Activated T-helper 1 cell treated with anti-CD3 and anti-CD28 coated beads, Interleukin-12 subunit alpha, Interleukin-12 subunit beta, Interleukin-2, Interleukin-4 antibody, amounts not matched to agents 30 ng/mL and 10 ng/mL and 1 ng/mL, durations not matched to agents 14 hours and 24 hours and 36 hours (primary cell): ENCODE results near the gene HIRA. TPM values are rescaled to one million over a fixed set of nuclear protein-coding genes. Genes with fewer than 3 reads are reported as not detected.

ENCODE experiments used
- DNase-seq: peaks from one replicate; pipeline ENCODE4 v3.0.0; 2021; ENCODE audit warnings: low spot score
- H3K27ac Mint-ChIP-seq: one replicate; pipeline ENCODE4 v1.8.0; 2021; ENCODE audit warnings: mild to moderate bottlenecking, mixed read lengths
- H3K27me3 Mint-ChIP-seq: one replicate; pipeline ENCODE4 v1.8.0; 2022; ENCODE audit warnings: mild to moderate bottlenecking, moderate library complexity, mixed read lengths; ENCODE audit not compliant: insufficient read depth
- H3K36me3 Mint-ChIP-seq: one replicate; pipeline ENCODE4 v1.8.0; 2021; ENCODE audit warnings: low read depth, mixed read lengths
- H3K4me1 Mint-ChIP-seq: one replicate; pipeline ENCODE4 v1.8.0; 2021; ENCODE audit warnings: low read depth, mixed read lengths
- H3K4me3 Mint-ChIP-seq: one replicate; pipeline ENCODE4 v1.8.0; 2021; ENCODE audit warnings: mild to moderate bottlenecking, moderate library complexity, mixed read lengths
- H3K9me3 Mint-ChIP-seq: one replicate; pipeline ENCODE4 v1.8.0; 2021; ENCODE audit warnings: mixed read lengths
- intact Hi-C: fragments of 100-400 bp; cut with micrococcal nuclease; formaldehyde crosslinking; loops from one replicate; pipeline ENCODE4 v1.15.1; 2024
- total RNA-seq: library from RNA; stranded (reverse); gene quantifications from 2 replicates; pipeline ENCODE4 v1.2.3, GENCODE V29; 2022

HIRA gene
- total RNA-seq, 1 donor from 2014 or later, result 46.0 TPM

- peaks cover 39% of the 10 kb centered on the region for H3K36me3 Mint-ChIP-seq
- H3K27ac Mint-ChIP-seq, result no peak overlapping the region
- intact Hi-C loops, result no loop called here
- H3K9me3 Mint-ChIP-seq, result no peaks in the 10 kb centered on the region
- no peak overlapping the region for H3K4me3 Mint-ChIP-seq
- peaks cover 10% of the 10 kb centered on the region for H3K4me1 Mint-ChIP-seq
- H3K27me3 Mint-ChIP-seq, result no peaks in the 10 kb centered on the region
- DNase-seq, result no peak
Measured at GRCh38 chr22:19457828-19458428, 26.4 kb upstream of the HIRA start.

- no peaks in the 10 kb centered on the region for H3K27me3 Mint-ChIP-seq
- no peak overlapping the region for H3K27ac Mint-ChIP-seq
- no peak for DNase-seq
- intact Hi-C loops, result no loop called here
- no peak overlapping the region for H3K4me3 Mint-ChIP-seq
- H3K9me3 Mint-ChIP-seq, result no peaks in the 10 kb centered on the region
- H3K4me1 Mint-ChIP-seq, result peaks cover 10% of the 10 kb centered on the region
- H3K36me3 Mint-ChIP-seq, result peaks cover 46% of the 10 kb centered on the region
Measured at GRCh38 chr22:19456541-19456940, 25.0 kb upstream of the HIRA start.

- peaks cover 10% of the 10 kb centered on the region for H3K4me1 Mint-ChIP-seq
- no peak overlapping the region for H3K4me3 Mint-ChIP-seq
- no peaks in the 10 kb centered on the region for H3K27me3 Mint-ChIP-seq
- peaks cover 46% of the 10 kb centered on the region for H3K36me3 Mint-ChIP-seq
- no peak for DNase-seq
- intact Hi-C loops, result no loop called here
- H3K27ac Mint-ChIP-seq, result no peak overlapping the region
- H3K9me3 Mint-ChIP-seq, result no peaks in the 10 kb centered on the region
Measured at GRCh38 chr22:19455585-19456370, 24.2 kb upstream of the HIRA start.

GRCh38 chr22:19455033-19455432, 23.5 kb upstream of the HIRA start:
- peaks cover 50% of the 10 kb centered on the region for H3K36me3 Mint-ChIP-seq
- H3K9me3 Mint-ChIP-seq, result no peaks in the 10 kb centered on the region
- intact Hi-C loops, result no loop called here
- no peaks in the 10 kb centered on the region for H3K27me3 Mint-ChIP-seq
- no peak for DNase-seq
- H3K4me3 Mint-ChIP-seq, result no peak overlapping the region
- no peak overlapping the region for H3K27ac Mint-ChIP-seq
- peaks cover 10% of the 10 kb centered on the region for H3K4me1 Mint-ChIP-seq

GRCh38 chr22:19454156-19454555, 22.6 kb upstream of the HIRA start:
- no peaks in the 10 kb centered on the region for H3K27me3 Mint-ChIP-seq

GRCh38 chr22:19453718-19454117, 22.2 kb upstream of the HIRA start:
- Mint-ChIP-seq H3K4me1 (peaks cover 19% of the 10 kb centered on the region), H3K36me3 (peaks cover 48% of the 10 kb centered on the region), H3K27me3 (no peaks in the 10 kb centered on the region), H3K4me3 (no peak overlapping the region), H3K27ac (no peak overlapping the region), H3K9me3 (no peaks in the 10 kb centered on the region)
- DNase-seq, result no peak
- intact Hi-C loops, result no loop called here

More at GRCh38 chr22:19454156-19454555, 22.6 kb upstream of the HIRA start:
- peaks cover 48% of the 10 kb centered on the region for H3K36me3 Mint-ChIP-seq
- H3K9me3 Mint-ChIP-seq, result no peaks in the 10 kb centered on the region
- intact Hi-C loops, result no loop called here
- no peak for DNase-seq
- H3K4me3 Mint-ChIP-seq, result no peak overlapping the region
- H3K27ac Mint-ChIP-seq, result no peak overlapping the region
- H3K4me1 Mint-ChIP-seq, result peaks cover 14% of the 10 kb centered on the region

- DNase-seq, result no peak
- H3K9me3 Mint-ChIP-seq, result no peaks in the 10 kb centered on the region
- intact Hi-C loops, result no loop called here
- H3K4me1 Mint-ChIP-seq, result peaks cover 33% of the 10 kb centered on the region
- no peak overlapping the region for H3K4me3 Mint-ChIP-seq
- no peak overlapping the region for H3K27ac Mint-ChIP-seq
- H3K36me3 Mint-ChIP-seq, result peaks cover 47% of the 10 kb centered on the region
- no peaks in the 10 kb centered on the region for H3K27me3 Mint-ChIP-seq
Measured at GRCh38 chr22:19451570-19451969, 20.0 kb upstream of the HIRA start.

- peaks cover 44% of the 10 kb centered on the region for H3K36me3 Mint-ChIP-seq
- H3K4me1 Mint-ChIP-seq, result peaks cover 40% of the 10 kb centered on the region
- no peaks in the 10 kb centered on the region for H3K9me3 Mint-ChIP-seq
- no peak overlapping the region for H3K4me3 Mint-ChIP-seq
- DNase-seq, result no peak
- H3K27me3 Mint-ChIP-seq, result no peaks in the 10 kb centered on the region
- intact Hi-C loops, result no loop called here
- no peak overlapping the region for H3K27ac Mint-ChIP-seq
Measured at GRCh38 chr22:19450363-19451175, 19.0 kb upstream of the HIRA start.

- peaks cover 49% of the 10 kb centered on the region for H3K4me1 Mint-ChIP-seq
- no peaks in the 10 kb centered on the region for H3K27me3 Mint-ChIP-seq
- H3K9me3 Mint-ChIP-seq, result no peaks in the 10 kb centered on the region
- DNase-seq, result no peak
- peaks cover 34% of the 10 kb centered on the region for H3K36me3 Mint-ChIP-seq
- H3K27ac Mint-ChIP-seq, result no peak overlapping the region
- intact Hi-C loops, result loop anchor here (5.0 to 10.0 kb wide), 2 partner anchors 272 to 405 kb away; partner anchors contain the start of genes GNB1L, RTL10 and SLC25A1
- H3K4me3 Mint-ChIP-seq, result no peak overlapping the region
Measured at GRCh38 chr22:19449422-19449767, 17.9 kb upstream of the HIRA start.

GRCh38 chr22:19448739-19449421, 17.3 kb upstream of the HIRA start:
- peak; percentile 28 for DNase-seq
- Mint-ChIP-seq H3K27me3 (no peaks in the 10 kb centered on the region), H3K27ac (no peak overlapping the region), H3K4me1 (peaks cover 47% of the 10 kb centered on the region), H3K36me3 (peaks cover 36% of the 10 kb centered on the region), H3K9me3 (no peaks in the 10 kb centered on the region), H3K4me3 (peak overlapping the region; percentile 95)
- intact Hi-C loops, result loop anchor here (5.0 to 10.0 kb wide), 2 partner anchors 272 to 406 kb away; partner anchors contain the start of genes GNB1L, RTL10 and SLC25A1

- H3K4me1 Mint-ChIP-seq, result peaks cover 46% of the 10 kb centered on the region
- DNase-seq, result no peak
- H3K9me3 Mint-ChIP-seq, result no peaks in the 10 kb centered on the region
- intact Hi-C loops, result loop anchor here (5.0 to 10.0 kb wide), 2 partner anchors 271 to 407 kb away; partner anchors contain the start of genes GNB1L, RTL10 and SLC25A1
- peaks cover 35% of the 10 kb centered on the region for H3K36me3 Mint-ChIP-seq
- H3K27ac Mint-ChIP-seq, result peak overlapping the region; percentile 94
- H3K4me3 Mint-ChIP-seq, result peak overlapping the region; percentile 95
- H3K27me3 Mint-ChIP-seq, result no peaks in the 10 kb centered on the region
Measured at GRCh38 chr22:19448076-19448607, 16.6 kb upstream of the HIRA start.
